Spleen (tissue), 7 donors: Measurements from ENCODE around the gene HHLA2.

Source experiments
- POLR2A ChIP-seq, 3 donors: fragments of 450-650 bp; IDR thresholded peaks; one replicate each; pipeline ENCODE4 v1.5.1; 2017; ENCODE audit warnings: antibody characterized with exemption in 3 of 3, mild to moderate bottlenecking in 1 of 3
- POLR2AphosphoS5 ChIP-seq, 3 donors: sonication (generic); formaldehyde crosslinking; IDR thresholded peaks; one replicate each; pipeline ENCODE4 v1.5.1; 2017; ENCODE audit warnings: antibody characterized with exemption in 3 of 3
- TF ChIP-seq, protein P1 (sequence below), 11 experiments: fragments of 200-600 bp in 7 of 11; fragments of 450-650 bp in 4 of 11; sonication (generic) in 4 of 11; IDR thresholded peaks in 8 of 11; conservative IDR thresholded peaks in 3 of 11; 1 replicate in 7 of 11; 2 replicates in 4 of 11; pipeline versions ENCODE4 v1.4.0 to v1.8.0; 2016 to 2021; ENCODE audit warnings: antibody characterized with exemption in 11 of 11, inconsistent platforms in 4 of 11, mild to moderate bottlenecking in 1 of 11
- donor health status: DM: no; HTN: no; CAD: no; lungs with moderate emphysema.
- donor health status: DM: no; HTN: no; CAD: no.
- donor health status: DM: no; HTN: no; CAD: no.

- TF ChIP-seq, protein P1, sequence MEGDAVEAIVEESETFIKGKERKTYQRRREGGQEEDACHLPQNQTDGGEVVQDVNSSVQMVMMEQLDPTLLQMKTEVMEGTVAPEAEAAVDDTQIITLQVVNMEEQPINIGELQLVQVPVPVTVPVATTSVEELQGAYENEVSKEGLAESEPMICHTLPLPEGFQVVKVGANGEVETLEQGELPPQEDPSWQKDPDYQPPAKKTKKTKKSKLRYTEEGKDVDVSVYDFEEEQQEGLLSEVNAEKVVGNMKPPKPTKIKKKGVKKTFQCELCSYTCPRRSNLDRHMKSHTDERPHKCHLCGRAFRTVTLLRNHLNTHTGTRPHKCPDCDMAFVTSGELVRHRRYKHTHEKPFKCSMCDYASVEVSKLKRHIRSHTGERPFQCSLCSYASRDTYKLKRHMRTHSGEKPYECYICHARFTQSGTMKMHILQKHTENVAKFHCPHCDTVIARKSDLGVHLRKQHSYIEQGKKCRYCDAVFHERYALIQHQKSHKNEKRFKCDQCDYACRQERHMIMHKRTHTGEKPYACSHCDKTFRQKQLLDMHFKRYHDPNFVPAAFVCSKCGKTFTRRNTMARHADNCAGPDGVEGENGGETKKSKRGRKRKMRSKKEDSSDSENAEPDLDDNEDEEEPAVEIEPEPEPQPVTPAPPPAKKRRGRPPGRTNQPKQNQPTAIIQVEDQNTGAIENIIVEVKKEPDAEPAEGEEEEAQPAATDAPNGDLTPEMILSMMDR (IDR thresholded peaks at IDR 0.05 in 8 of 11, conservative IDR thresholded peaks at IDR 0.05 in 3 of 11): no peak
- no peak for TF ChIP-seq POLR2A (IDR thresholded peaks at IDR 0.05)
- no peak for TF ChIP-seq POLR2AphosphoS5 (IDR thresholded peaks at IDR 0.05)
Measured at GRCh38 chr3:108292905-108293328, 3.4 kb upstream of the HHLA2 start.
